A549 (cell line): Measurements from ENCODE around the gene SLC1A6.

Source experiments
- HMGXB4 ChIP-seq: fragments of 250-450 bp; sonication (Bioruptor Pico); IDR thresholded peaks from 2 replicates; pipeline ENCODE4 v1.5.0; 2021; ENCODE audit warnings: mild to moderate bottlenecking, moderate library complexity, borderline replicate concordance
- MAFK ChIP-seq: fragments of 450-650 bp; IDR thresholded peaks from 2 replicates; pipeline ENCODE4 v1.6.1; 2014; ENCODE audit not compliant: partially characterized antibody
- POLR2A ChIP-seq: IDR thresholded peaks from 2 replicates; pipeline ENCODE4 v1.6.1; 2012; ENCODE audit warnings: mild to moderate bottlenecking, low read length
- RAD21 ChIP-seq, 2 experiments: fragments of >200 bp in 1 of 2; sonication (Bioruptor Twin) in 1 of 2; formaldehyde crosslinking in 1 of 2; IDR thresholded peaks in 1 of 2; conservative IDR thresholded peaks in 1 of 2; 2 replicates in 1 of 2; 3 replicates in 1 of 2; pipeline ENCODE4 v1.6.1; 2012 to 2018; ENCODE audit warnings: inconsistent platforms in 1 of 2
- SMC3 ChIP-seq: fragments of >200 bp; sonication (Bioruptor Twin); formaldehyde crosslinking; IDR thresholded peaks from 3 replicates; pipeline ENCODE4 v1.6.1; 2018; ENCODE audit warnings: inconsistent platforms
- TF ChIP-seq, protein P1 (sequence below): fragments of >200 bp; sonication (Bioruptor Twin); formaldehyde crosslinking; IDR thresholded peaks from 3 replicates; pipeline ENCODE4 v1.5.1; 2016

GRCh38 chr19:14916848-14917247 lies 62.8 kb downstream of the SLC1A6 start:
- TF ChIP-seq, protein P1, sequence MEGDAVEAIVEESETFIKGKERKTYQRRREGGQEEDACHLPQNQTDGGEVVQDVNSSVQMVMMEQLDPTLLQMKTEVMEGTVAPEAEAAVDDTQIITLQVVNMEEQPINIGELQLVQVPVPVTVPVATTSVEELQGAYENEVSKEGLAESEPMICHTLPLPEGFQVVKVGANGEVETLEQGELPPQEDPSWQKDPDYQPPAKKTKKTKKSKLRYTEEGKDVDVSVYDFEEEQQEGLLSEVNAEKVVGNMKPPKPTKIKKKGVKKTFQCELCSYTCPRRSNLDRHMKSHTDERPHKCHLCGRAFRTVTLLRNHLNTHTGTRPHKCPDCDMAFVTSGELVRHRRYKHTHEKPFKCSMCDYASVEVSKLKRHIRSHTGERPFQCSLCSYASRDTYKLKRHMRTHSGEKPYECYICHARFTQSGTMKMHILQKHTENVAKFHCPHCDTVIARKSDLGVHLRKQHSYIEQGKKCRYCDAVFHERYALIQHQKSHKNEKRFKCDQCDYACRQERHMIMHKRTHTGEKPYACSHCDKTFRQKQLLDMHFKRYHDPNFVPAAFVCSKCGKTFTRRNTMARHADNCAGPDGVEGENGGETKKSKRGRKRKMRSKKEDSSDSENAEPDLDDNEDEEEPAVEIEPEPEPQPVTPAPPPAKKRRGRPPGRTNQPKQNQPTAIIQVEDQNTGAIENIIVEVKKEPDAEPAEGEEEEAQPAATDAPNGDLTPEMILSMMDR: no peak
- TF ChIP-seq SMC3 (no peak), HMGXB4 (no peak), MAFK (no peak), RAD21 (conservative IDR thresholded peaks at IDR 0.05 in 1 of 2, IDR thresholded peaks at IDR 0.05 in 1 of 2) (no peak), POLR2A (no peak)
